CD4-positive, alpha-beta T cell treated with Interleukin-15 for 4 hours (primary cell): ENCODE results near the gene FILIP1.
"Not testable (repeated sequence)": the region's sequence is repeated elsewhere in the genome, so short reads cannot be mapped to it uniquely, and the experiment has no call there.

Experiments
- DNase-seq: peaks from one replicate; pipeline ENCODE4 v3.0.0-alpha.2; 2020; ENCODE audit warnings: low spot score

FILIP1 gene

DNA sequence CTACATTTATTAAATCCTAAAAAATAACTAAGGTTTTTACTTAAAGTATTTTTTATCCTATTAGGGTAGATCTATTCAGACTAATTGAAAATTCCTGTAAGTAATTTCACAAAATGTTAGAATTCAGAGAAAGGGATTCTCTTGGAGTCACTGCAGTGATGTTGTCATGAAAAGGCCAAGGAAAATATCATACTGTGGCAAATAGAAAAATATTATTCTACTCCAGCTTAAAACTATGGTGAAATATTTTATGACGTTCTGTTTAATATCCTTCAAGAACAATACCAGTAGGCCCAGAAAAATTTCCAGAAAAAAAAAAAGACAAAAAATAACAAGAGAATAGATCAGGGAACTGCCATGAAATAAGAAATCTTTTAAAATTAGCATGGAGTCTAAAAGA is 73.6 kb downstream of the FILIP1 start:
- DNase-seq = no peak

- no peak for DNase-seq
These were observed 74.2 kb downstream of the FILIP1 start for GRCh38 chr6:75419416-75419815.

DNA sequence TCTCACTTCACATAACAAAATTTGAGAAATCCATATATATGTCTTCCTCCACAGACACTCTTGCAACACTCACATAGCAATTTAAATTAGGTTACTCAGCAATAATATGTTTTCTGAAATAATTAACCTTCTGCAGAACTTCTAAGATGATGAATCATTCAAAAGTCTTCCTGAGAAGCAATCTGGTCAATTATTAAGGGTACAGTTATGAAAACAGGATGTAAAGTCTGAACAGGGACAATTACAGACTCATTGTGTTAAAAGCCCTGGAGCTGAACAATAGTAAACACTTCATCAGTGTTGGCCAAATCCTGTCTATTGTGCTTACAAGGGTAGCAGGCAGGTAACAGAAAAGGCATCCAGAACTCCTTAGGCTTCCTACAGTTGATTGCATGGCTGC is 75.4 kb downstream of the FILIP1 start:
- DNase-seq = no peak

DNA sequence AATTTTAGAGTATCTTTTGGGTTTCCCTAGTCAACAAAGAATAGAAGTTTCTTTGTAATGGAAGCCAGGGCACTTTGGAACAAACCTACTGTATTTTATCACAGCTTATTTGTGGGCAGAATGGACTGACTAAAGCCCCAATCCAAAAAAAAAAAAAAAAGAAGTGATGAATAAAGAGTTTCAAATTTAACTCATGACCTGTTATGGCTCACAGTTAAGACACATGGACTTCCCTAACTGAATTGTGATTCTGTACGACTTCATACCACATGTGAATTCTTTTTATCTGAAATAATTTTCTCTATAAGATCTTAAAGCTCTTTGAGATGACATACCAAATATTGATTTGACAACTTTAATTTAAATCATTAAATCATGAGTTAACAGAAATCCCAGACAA is 77.2 kb downstream of the FILIP1 start:
- DNase-seq = no peak

DNA sequence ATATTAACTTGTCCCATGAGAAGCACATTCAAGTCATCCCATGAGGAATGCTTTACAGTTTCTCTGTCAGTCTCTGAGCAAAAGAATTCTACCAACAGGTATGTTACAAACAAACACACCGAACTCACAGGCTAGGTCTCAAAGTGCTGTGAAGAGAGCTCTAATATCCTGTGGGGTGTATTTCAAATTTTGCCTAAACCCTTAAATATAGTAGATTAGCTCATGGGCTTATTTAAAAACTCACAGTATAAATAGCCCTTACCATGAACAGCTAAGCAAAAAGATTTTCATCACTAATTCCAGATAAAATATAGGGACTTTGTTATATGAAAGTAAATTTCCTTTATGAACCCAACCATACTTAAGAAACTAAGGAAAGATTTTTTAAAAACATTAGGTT is 77.8 kb downstream of the FILIP1 start:
- no peak for DNase-seq

GRCh38 chr6:75414445-75415021 is 79.1 kb downstream of the FILIP1 start:
- DNase-seq = no peak

- no peak for DNase-seq
These were observed 80.5 kb downstream of the FILIP1 start for GRCh38 chr6:75412969-75413662.

DNA sequence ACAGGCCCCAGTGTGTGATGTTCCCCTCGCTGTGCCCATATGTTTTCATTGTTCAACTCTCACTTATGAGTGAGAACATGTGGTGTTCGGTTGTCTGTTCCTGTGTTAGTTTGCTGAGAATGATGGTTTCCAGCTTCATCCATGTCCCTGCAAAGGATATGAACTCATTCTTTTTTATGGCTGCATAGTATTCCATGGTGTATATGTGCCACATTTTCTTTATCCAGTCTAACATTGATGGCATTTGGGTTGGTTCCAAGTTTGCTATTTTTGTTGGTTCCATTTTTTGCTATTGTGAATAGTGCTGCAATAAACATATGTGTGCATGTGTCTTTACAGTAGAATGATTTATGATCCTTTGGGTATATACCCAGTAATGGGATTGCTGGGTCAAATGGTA is 83.0 kb downstream of the FILIP1 start:
- not testable (repeated sequence) for DNase-seq

- DNase-seq = no peak
These were observed 83.7 kb downstream of the FILIP1 start for GRCh38 chr6:75409928-75410327.

- no peak for DNase-seq
These were observed 84.3 kb downstream of the FILIP1 start for GRCh38 chr6:75409286-75409685.

- no peak for DNase-seq
These were observed 90.0 kb downstream of the FILIP1 start for GRCh38 chr6:75403563-75404080.

DNA sequence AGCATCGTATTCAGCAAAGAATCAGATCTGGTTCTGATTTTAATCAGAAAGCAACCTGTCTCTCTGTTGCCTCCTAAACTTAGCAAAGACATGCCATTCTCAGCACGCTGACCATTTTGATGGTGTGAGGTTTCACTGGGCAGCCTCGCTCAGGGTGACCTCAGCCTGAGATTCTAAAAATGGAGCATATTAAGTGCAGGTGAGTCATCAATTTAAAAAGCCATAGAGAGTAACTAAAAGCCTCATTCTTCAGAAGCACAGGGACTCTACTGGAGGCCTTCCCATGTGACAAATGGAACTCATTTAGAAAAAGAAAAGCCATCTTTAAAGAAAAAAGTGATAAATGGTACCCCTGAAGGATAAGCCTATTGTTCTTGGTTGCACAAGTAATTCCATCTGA is 91.3 kb downstream of the FILIP1 start:
- DNase-seq = no peak

GRCh38 chr6:75397656-75398465 is 95.7 kb downstream of the FILIP1 start:
- no peak for DNase-seq

DNA sequence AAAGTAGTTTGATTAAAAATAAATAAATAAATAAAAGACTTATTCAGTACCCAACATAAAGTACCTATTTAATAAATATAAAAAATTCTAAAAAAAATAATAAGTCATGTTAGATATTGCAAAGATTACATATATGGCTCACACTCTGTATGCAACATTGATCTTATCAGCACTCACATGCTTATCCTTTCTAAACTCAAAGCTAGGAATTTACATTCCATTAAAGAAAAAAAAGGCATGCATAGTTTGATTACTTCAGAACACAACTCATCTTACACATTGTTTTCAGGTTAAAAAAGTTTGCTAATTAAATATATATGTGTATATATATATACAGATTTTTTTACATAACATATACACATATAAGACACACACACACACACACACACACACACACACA is 96.4 kb downstream of the FILIP1 start:
- no peak for DNase-seq

DNA sequence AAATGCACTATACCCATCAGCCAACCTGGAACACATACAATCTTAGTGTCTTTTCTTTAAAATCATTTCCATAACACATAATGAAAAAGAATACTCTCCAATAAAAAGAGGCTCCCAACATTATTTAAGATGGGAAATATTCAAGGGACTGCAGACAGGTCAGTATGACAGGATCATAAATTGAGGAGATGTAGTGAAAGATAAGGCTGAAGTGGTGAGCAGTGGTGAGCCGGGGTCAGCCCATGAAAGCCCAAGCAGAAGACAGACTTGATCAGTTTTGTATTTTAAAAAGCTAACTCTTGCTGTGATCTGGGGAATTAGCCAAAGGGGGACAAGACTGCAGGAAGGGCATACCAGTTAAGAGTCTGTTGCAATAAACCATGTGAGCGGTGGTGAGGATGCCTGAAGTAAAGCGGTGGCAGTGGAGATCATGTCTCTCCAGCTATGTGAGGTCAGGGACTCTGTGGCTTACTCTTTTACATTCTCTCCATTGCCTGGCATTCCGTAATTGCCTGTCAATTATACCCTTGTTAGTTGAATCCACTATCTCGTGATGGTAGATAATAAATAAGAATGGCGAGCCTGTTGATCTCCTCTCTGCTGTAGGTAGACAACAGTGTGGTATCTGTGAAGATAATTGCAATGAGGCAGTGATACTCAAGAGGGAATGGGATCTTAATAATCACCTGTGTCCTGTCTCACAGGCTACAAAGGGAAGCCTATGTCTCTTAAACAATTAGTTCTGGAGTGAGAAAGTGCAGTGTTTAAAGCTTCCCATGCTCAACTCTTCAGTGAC is 97.4 kb downstream of the FILIP1 start:
- DNase-seq = no peak

DNA sequence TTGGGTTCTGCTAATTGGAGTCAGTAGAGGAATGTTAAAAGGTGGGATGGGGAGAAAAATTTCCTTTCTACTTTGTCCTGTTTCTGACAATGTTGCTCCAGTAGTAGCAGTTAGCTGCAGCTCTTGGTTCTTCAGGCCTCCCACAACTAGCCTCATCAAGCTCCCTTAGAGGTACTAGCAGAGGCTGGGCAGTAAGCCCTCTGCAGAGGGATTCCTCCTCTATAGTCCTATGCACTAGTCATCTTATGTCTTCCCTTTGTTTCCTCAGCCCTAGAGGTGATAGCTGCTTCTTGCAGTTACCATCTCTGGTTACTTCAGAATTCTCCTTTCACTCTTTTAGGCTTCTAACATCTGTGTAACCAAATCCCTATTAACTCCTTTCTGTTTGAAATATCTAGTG is 99.8 kb downstream of the FILIP1 start:
- DNase-seq = no peak

GRCh38 chr6:75391276-75391675 is 102.3 kb downstream of the FILIP1 start:
- no peak for DNase-seq

DNA sequence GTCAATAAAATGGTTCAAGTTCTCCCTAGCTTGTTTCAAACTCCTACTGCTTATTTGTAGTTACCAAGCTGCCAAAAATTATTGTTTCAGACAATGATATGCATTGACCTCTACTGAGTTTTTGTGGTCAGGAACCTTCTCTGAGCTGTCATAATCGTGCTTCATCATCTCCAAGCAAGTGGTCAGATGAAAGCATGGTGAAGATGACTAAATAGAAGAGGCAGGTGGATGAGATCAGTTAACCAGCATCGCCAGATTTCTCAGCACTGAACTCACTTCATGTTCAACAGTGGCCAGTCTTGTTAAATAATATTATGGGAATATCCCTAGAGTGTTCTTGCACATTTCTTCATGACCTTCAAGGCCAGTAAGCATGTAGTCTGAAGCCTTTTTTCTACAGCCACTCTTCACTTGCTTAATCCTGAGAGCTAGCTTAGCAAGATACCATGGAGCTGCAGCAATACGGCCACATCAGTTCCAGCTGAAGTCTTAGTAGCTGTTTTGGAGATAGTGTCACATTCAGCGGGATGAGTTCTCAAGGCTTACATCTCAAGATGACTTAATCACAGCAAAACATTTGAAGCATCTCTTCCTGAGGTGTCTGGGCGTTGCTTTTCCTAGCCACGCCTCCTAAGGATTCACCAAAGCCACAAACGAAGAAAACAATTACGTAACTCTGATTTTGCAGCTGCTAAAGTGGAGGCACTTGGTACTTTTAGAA is 107.4 kb downstream of the FILIP1 start:
- no peak for DNase-seq

- DNase-seq = no peak
These were observed 109.5 kb downstream of the FILIP1 start for GRCh38 chr6:75384116-75384515.

- no peak for DNase-seq
These were observed 111.0 kb downstream of the FILIP1 start for GRCh38 chr6:75382634-75382900.

- DNase-seq = no peak
These were observed 111.5 kb downstream of the FILIP1 start for GRCh38 chr6:75381877-75382633.
